SKM-1 (cell line): Measurements from ENCODE around the gene DLG2.

Experiments used
- DNase-seq: peaks from one replicate; lab custom pipeline; 2025; ENCODE audit not compliant: unreplicated experiment; lab: John Stamatoyannopoulos, UW

Gene DLG2

DNA sequence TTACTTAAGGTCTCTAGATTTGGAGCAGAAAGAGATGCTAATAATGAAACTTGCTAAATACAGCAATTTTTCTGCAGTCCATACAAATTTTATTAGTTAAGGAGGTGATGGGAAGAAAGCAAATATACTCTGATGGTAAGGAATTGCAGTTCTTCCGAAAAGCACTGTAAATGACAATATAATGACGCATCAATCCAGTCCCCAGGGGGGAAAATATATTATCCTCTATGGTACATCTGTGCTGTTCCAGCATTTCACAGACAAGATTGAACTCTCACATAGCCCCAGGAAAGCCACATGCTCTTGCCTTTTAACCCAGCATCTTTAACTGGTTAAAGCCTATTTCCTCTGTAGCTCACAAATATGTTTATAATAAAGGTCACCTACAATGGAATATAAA is 1924.3 kb downstream of the DLG2 start:
- DNase-seq: no peak

DNA sequence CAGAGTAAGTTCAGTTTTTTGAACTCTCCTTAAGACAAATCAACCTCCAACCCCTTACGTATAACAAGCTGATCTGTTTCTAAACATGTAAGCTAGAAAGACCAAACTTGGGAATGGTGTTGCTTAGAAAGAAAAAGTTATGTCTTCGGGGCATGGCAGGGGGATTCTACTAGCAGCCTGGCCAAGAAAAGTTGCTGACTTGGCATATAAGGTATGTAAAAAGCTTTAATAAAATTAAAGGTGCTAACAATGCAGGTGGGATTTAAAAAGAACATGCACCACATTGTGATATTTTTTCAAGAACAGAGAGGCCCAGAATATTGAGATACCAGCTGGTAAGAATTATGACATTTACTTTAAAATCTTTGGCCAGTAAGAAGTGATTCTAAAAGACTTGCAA is 1929.6 kb downstream of the DLG2 start:
- no peak for DNase-seq

DNA sequence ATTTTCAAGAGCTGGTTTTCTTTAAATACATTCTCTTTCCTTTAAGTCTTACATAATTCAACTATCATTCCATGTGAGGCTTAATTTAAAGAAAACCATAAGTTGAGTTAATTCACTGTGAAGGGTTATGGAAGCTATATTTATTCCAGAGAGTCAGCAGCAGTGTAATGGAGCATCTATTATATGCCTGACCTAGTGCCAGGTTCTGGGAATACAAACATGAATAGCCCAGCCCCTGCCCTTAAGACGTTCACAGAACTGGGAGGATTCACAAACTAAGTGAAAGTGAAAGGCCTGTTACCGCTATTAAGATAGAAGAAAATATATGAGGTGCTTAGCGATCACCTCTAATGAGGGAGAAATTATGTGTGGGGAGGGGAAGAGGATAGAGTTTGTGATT is 1932.1 kb downstream of the DLG2 start:
- DNase-seq: no peak

DNA sequence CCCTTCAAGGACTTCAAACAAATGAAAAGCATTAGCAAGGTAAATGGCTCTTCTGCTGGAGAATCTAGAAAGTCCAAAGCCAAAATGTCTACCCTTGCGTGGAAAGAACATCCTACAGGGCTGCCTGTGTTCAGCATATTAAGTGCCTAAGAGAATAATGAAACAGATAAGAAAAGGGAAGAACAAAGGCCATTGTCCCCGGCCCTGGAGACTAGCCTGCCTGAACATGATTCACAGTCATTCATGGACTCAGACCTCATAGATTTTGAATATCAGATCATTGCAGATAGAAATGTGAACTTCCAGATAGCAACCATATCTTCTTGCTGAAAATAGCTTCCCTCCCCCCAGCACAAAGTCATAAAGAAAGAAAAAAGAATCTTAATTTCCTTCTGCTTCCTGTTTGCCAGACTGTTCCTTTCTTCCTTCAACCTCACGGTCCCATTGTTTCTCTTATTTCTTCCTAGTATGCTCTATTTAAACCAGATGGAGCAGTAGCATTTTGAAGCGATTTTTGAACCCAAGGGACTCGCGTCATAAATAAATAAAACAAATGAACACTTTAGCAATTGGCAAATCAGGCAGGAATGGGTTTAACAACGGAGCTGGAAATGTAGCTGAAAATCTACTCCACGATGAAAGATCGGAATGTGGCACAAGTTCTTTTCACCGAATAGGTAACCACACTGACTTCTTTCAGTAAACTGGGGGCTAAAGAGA is 1932.8 kb downstream of the DLG2 start:
- no peak for DNase-seq

DNA sequence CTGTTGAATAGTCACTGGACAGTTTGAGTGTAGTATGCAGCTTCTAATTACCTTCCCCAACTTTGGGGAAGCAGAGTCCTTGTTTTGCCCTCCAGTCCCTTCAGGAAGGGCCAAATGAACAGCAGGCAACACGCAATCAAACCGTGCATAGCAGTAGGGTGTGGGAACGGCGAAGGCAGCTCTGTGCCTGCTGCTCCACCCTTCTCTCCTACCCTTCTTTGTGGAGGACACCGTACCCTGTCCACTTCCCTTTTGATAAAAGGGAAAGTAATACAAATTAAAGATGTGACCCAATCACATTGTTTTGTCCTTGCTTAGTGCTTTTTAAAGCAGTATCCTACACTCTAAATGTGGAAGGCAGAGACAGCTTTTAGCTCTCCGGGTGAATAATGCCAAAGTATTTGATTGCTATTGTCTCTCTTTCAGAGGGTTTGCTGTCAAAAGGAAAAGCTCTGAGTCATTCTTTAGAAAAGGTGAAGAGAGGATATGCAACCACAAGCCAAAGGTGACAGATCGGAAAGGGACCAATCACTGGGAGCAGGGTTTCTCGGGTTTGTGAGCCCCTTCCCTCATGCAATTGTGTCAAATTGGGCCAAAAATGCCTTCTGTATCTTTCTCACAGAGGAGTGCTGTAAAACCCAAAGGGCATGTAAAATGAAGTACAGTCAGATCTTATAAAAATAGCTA is 1933.7 kb downstream of the DLG2 start:
- no peak for DNase-seq

DNA sequence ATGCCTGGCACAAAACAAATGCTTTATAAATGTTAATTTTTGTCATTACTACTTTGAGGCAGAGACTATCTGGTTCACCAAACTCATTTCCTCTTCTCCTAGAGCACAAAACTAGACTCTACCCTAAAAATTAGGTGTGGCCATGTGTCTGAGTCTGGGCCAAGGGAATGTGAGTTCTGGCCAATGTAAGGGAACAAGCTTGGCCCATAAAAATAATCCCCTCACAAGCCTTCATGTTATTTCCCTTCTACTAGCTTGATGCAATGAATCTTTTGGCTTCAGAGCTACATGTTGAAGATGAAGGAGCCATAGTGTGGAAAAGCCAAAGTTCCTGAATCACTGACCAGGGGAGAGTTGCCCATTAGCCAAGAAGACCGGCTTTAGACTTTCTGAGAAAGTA is 1934.5 kb downstream of the DLG2 start:
- DNase-seq: no peak

DNA sequence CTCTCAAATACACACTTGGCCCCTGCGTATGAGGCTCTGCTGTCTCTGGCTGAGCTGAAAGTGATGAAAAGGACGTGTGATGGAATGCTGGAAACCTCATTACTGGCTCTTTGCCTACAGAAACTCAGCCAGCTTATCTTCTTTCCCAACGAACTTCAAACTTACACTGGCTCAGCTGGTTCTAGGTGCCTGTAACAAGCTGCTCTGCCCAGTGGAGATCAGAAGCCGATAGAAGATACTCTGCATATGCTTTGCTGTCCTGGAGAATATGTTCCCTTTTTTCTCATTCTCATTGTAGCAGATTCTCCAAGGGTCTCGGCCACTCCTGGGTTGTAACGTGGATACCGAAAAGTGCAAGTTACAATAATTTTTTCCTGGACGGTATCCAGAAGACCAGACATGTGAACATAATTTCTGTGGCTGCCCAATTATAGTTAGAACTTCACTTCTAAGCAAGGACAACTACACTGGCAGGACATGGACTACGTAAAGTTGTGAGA is 1935.6 kb downstream of the DLG2 start:
- DNase-seq: no peak

DNA sequence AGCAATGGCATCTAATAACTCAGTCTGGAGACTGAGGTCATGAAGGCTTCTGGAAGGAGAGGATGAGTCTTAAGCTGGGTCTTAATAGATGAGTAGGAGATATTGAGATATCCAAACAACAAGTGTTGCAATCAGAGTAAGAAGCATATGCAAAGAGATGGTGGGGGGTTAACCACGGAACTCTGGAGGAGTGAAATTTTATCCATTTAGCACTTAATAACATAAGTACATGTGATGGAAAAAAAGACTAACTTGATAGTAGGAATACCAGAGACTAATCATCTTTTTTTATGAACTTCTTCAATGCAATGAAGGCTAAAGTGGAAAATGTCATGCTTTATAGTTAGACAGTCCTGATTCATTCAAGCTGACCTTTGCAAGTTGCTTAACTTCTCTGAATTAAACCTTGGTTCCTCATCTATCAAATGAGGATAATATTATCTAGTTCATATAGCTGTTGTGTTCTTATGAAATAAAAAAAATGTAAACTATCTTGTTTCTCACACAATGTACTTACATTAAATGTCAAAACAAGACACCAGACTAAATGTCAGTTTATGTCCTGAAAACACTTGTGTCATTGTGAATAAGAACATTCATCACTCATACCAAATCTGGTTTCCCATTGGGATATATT is 1937.9 kb downstream of the DLG2 start:
- DNase-seq: no peak

DNA sequence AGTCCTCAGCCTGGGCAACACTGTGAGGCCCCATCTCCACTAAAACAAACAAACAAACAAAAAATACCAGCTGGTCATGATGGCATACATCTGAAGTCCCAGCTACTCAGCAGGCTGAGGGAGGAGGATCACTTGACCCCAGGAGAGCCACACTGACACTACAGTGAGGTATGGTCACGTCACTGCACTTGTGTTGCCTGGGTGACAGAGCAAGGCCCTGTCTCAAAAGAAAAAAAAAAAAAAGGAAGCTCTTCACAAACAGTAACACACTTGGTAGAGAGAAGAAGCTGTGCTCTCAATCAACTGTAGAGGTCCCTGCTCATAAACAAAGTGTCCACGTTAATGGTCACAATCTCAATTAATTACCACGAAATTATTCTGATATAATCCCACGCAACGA is 1939.4 kb downstream of the DLG2 start:
- DNase-seq: no peak

DNA sequence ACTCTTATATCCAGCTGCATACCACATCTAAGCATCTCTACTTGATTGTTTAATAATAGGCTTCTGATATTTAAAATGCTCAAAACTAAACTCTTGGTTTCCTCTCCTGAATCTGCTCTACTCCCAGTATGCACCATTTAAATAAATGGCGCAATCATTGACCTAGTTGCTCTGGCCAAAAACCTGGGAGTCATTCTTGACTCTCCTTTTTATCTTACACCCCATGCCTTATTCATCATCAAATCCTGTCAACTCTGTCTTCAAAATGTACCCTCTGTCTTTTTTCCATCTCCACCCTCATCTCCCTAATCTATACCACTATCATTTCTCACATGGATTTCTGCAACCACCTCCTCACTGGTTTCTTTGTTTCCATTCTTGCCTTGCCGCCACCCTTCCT is 1941.4 kb downstream of the DLG2 start:
- no peak for DNase-seq

DNA sequence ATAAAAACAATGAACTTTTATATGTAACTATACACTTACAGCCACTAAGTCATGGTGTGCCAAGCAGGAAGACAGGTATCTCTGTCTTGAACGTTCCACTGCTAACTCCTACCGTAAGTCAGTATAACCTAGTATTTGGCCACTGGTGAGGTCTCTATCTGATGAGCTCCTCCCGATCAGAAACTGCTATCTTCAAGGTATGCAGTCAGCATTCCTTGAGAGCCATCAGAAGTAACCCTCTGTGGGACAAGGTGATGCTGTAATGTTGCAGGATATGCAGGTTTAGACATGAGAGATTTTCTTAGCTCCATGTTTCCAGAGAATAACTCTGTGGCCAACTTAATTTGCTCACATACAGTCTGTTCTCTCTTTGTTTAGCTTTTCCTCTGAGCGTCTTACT is 1943.1 kb downstream of the DLG2 start:
- DNase-seq: no peak

DNA sequence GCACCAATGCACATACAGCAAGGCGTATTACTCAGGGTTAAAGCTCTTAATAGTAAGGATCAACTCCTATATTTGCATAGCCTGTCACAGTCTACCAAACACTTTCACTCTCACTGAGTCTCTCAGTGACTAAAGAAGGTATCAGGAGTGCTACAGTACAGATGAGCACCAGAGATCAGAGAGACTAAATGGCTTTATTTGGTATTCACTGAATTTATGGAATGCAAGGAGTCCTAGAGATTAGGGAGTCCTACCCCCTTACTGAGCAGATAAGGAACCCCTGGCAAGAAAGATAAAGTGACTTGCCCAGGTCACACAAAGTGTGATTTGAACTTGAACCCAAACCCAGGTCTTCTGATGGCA is 1944.6 kb downstream of the DLG2 start:
- DNase-seq: no peak

DNA sequence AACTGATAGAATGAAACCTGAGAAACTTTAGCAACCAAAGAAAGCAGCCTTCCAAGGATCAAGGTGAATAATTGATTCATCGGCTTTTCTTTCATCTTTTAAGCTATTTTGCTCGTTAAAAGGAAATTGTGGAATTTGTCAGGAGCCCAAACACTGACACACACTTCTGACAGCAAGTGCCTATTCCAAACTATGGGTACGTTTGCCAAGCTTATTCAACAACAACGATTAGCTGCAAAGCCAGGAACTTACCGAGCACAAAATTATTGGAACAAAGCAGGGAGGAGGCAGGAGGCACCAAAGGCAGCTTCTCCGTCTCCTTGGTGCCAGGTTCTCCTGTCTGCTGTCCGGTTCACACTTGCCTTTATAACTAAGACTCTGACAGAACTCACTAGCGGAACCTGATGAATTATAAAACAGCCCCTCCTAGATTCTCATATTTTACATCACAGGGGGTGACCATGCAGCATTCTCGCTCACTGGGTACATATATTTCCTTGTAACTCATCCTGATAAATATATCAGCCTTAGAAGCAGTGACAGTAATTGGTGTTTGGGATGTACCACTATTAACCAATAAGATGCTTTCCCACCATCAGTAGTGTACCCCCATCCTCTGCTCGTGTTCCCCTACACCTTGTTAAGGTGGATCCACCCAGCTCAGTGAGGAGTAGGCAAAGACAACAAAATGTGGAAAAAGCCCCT is 1945.1 kb downstream of the DLG2 start:
- DNase-seq: no peak

DNA sequence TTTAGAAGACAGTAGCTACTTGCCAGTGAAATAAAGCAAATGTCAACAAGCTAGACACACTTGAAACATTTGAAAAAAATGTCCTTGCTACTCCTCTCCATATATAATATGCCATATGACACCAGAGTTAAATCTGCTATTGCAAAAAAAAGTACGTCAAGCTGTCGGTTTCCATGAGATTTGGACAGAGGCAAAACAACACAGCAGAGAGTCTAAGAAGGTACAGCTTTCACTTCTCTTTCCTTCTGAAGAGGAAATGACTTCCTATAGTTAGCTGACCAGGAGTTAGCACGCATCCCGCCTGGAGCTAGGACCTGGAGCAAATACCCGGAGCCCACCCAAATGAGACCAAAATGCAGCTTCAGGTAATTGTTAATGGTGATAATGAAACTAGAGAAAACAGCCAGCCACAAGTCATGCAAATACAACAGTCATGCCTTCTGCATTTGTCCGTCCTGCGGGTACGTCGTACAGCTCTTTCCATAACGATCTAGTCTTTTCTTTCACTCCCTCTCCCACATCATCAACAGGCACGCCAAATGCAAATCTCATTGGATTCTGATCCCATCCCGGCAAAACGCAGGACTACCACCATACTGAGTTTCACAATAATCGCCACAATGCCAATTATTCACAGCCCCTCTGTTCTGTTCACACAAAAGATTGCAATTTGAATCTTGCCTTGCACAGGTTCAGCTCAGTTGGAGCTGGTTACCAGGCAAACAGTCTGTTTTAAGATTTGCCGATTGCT is 1945.9 kb downstream of the DLG2 start:
- DNase-seq: no peak

DNA sequence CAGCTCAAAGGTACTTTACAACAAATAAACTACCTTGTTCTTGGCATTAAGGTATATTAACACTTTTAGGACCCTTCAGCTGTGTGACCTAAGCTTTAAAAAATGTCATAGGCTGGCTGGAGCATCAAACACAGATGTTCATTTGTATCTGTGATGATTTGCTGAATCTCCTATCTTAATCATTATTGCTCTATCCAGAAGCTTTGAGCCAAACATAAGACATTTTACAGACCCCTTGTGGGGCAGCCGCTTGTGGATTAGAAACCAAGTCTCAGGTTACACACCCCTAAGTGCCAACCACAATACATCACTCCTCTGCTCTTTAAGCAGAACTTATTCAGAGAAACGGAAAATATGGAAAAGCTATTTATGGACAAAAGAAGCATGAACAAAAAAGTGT is 1946.8 kb downstream of the DLG2 start:
- no peak for DNase-seq

DNA sequence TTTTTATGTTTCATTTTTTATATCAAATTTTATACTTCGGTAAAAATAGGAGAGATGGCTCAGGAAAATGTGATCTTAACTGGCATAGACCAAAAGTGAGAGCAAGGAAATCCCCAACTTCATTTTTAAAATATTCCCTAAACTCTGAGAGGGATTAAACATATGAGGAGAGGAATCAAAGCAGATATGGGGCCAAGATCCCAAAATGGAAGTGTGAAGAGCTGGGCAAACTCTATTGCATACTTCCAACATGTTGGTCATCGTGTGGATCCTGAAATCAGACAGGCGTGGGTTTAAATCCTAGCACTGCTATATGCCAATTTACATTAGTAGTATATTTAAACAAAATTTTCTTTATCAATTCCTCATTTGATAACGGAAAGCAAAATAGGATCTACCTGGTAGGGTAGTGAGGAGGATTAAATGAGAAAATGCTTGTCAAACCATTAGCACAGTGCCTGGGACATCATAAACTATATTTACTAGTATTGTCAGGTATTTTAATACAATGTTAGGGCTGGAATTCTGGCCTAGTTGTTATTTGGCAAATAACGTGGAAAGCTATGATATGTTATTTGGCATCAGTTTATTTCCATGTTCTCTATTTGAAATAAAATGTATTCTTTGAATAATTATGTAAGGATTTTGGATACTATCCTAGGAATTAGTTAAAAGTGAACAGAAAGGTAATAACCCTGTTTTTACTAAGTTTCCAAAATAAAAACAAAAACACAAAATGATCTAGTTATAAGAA is 1948.1 kb downstream of the DLG2 start:
- no peak for DNase-seq

DNA sequence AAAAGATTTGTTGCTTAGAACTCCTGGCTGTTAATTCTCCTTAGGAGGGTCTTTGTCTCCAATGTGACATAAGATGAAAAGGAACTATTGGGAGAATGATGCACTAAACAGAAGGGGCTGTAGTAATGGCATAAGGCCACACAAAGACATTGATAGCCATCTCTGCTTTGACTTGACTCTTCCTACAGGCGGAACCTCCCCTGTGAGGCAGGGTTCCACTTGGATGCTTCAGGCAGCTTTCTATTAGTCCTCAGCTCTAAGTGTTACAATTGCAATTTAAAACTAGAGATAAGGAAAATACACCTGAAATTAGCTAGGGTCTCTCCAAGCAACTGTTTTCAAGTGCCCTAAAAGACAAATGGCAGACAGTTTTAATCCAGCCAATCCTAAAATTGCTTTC is 1949.4 kb downstream of the DLG2 start:
- DNase-seq: no peak

DNA sequence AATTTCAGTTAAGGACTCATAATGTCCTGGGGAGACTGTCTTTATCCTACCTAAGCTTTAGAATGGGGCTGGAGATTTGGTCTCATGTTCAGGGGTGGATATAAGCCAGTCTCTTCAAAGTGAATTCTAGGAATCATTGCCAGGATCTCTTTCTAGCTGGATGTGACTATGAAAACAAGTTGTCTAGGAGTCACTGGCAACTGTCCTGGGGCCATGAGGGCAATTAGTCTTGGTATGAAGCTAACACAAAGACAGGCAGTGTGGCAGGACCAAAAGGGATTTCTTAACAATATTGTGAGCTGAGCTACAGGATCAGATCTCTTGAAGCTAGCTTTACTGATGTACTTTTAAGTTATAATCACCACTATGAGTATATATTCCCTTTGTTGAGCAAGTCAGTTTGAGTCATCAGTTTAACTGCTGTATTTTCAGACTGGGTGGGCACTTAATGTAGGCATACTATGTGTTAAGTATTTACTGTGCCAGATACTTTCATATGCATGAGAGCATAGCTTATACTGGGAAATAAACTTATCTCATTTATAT is 1951.0 kb downstream of the DLG2 start:
- DNase-seq: no peak

DNA sequence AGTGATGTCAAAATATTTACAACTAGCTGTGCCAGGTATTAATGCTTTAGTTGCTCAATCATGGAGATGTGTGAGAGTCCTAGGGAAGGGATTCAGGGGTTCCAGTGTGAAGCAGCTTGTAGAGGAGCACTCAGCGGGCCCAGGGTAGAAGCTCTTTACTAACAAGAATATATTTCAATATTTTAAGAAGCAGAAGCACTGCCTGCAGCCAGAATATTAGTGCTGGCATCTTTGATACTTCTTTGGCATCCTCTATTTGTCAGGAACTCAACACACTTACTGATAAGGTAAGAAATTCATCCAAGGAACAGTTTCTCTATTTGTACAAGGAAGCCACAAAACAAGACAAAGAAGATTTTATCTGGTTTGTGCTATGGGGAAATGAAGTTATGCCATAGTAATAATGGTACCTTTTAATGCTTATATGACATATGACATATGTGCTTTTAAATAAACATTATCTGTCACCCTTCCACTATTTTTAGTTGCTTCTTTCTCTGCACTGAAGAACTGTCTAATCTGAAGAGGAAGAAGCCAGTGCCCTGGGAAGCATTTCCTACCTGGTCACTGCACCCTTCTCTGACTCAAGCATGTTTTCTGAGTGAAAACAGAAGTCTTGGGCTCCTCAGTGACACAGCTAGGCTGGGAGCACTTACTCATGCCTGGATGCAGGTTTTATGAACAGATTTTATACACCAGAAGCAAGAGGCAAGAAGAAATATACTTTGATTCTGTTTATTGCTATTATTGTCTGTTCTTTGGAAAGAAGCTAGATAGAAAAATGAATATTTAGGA is 1952.8 kb downstream of the DLG2 start:
- DNase-seq: no peak
